ENCODE measurements around the gene DGCR2. TPM values are rescaled to one million over a fixed set of nuclear protein-coding genes. Genes with fewer than 3 reads are reported as not detected.

The DGCR2 gene
- total and polyA plus RNA-seq, 2 of the 4 experiments (the other 2 are of a cell fraction) = 17.2 to 35.4 TPM

DNA sequence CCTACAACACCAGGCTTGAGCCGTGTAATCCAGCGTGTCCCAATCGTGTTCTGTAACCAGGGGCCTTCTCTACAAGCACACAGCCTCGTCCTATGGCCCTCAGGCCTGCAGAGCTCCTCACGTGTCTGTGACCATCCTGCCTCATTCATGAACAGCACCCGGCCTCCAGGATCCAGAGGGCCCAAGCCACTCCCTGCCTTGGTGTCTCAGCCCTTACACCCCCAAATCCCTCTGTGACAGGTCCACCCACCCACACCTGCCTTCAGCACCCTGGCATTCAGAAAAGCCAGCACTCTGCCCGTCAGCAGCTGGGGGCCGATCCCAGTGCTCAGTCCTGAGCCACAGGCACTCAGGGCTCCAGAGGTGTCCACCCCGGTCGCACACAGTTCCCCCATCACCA is 14.7 kb upstream of the DGCR2 start:
- 100% methylated on average over 9 of the region's 10 CpGs; no CpG with 5 or more reads in 1 of the 2 experiments for WGBS, 2 experiments (ENCODE audit: extremely low coverage in 2 of 2, insufficient read length in 1 of 2)
- no peak overlapping the region for H3K18ac ChIP-seq (ENCODE audit: low read depth, low read length)
- no peaks in the 10 kb centered on the region for H3K27me3 ChIP-seq (ENCODE audit: control insufficient read depth, insufficient read depth, low read length)
- POLR2A ChIA-PET (ENCODE audit: unreplicated experiment) = no interaction called here
- in situ Hi-C loops (cut with MboI; ENCODE audit: low sequenced_read_pairs) = no loop called here
- no peak for ATAC-seq (ENCODE audit: low read depth)
- H3K9me1 ChIP-seq (ENCODE audit: insufficient read depth, low read length) = no peaks in the 10 kb centered on the region
- intact Hi-C loops (cut with micrococcal nuclease) = no loop called here
- no peak for DNase-seq
- no peak overlapping the region for H3K56ac ChIP-seq (ENCODE audit: extremely low read depth, insufficient read depth, low read length)
- H3K4me1 ChIP-seq (ENCODE audit: control insufficient read depth, insufficient read depth, low read length) = no peaks in the 10 kb centered on the region
- CTCF ChIA-PET = no interaction called here
- no peak overlapping the region for H3K9ac ChIP-seq (ENCODE audit: low read depth, low read length)
- no peaks in the 10 kb centered on the region for H3K9me3 ChIP-seq (ENCODE audit: control insufficient read depth, insufficient read depth, low read length)
- no peak overlapping the region for H2BK20ac ChIP-seq (ENCODE audit: low read depth, low read length)
- no peak overlapping the region for H3K27ac ChIP-seq (ENCODE audit: insufficient read depth, low read length)
- H3K36me3 ChIP-seq (ENCODE audit: control insufficient read depth, insufficient read depth, low read length) = peaks cover 82% of the 10 kb centered on the region
- peaks cover 0 to 4% of the 10 kb centered on the region in 2 experiments; a peak in 2 of 4 replicates for H3K79me1 ChIP-seq (ENCODE audit: low read depth in 1 of 2, low read length in 2 of 2)
- no peak overlapping the region for H4K91ac ChIP-seq (ENCODE audit: insufficient read depth, low read depth, low read length)
- no peak overlapping the region for H3K4ac ChIP-seq (ENCODE audit: low read depth, low read length)
- H2AFZ ChIP-seq (replicated peaks; ENCODE audit: low read length, poor library complexity) = no peak overlapping the region
- no peaks in the 10 kb centered on the region; the same call in 1 of the 2 replicates for H4K20me1 ChIP-seq (ENCODE audit: insufficient read depth, low read length)
- no peak overlapping the region for H2AK9ac ChIP-seq (replicated peaks; ENCODE audit: low read depth, low read length, poor library complexity)
- no TSS peak for BruUV-seq (replicated peaks)
- dilution Hi-C loops (cut with HindIII; ENCODE audit: low sequenced_read_pairs, unreplicated experiment) = no loop called here
- no peak overlapping the region for H4K5ac ChIP-seq (ENCODE audit: low read depth, low read length)
- H2BK15ac ChIP-seq (ENCODE audit: low read depth, low read length) = no peak overlapping the region
- H3K23ac ChIP-seq (ENCODE audit: low read depth, low read length) = no peak overlapping the region
- H3K14ac ChIP-seq (replicated peaks; ENCODE audit: low read depth, low read length) = no peak overlapping the region
- no peak overlapping the region for H3K4me3 ChIP-seq (ENCODE audit: insufficient read depth, low read depth, low read length)
- no peak overlapping the region for H2BK120ac ChIP-seq (ENCODE audit: low read depth, low read length)
- no peak overlapping the region for H3K4me2 ChIP-seq (ENCODE audit: low read depth, low read length)
- TF ChIP-seq, protein P1, sequence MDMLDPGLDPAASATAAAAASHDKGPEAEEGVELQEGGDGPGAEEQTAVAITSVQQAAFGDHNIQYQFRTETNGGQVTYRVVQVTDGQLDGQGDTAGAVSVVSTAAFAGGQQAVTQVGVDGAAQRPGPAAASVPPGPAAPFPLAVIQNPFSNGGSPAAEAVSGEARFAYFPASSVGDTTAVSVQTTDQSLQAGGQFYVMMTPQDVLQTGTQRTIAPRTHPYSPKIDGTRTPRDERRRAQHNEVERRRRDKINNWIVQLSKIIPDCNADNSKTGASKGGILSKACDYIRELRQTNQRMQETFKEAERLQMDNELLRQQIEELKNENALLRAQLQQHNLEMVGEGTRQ (IDR thresholded peaks at IDR 0.05; ENCODE audit: low read depth, low read length) = no peak
- TF ChIP-seq RCOR1 (IDR thresholded peaks at IDR 0.05; ENCODE audit: insufficient replicate concordance, low read length) (no peak), MXI1 (IDR thresholded peaks at IDR 0.05; ENCODE audit: borderline replicate concordance, low read depth, low read length) (no peak), CHD1 (IDR thresholded peaks at IDR 0.05; ENCODE audit: low read depth, low read length) (no peak), MAZ (IDR thresholded peaks at IDR 0.05; ENCODE audit: borderline replicate concordance, low read depth, low read length) (no peak), CEBPB (IDR thresholded peaks at IDR 0.05; ENCODE audit: low read depth, low read length) (no peak), POLR2A (IDR thresholded peaks at IDR 0.05; ENCODE audit: low read depth, low read length) (no peak), RFX5 (IDR thresholded peaks at IDR 0.05; ENCODE audit: low read depth, low read length) (no peak), RAD21 (IDR thresholded peaks at IDR 0.05; ENCODE audit: low read length) (no peak), SMC3 (IDR thresholded peaks at IDR 0.05; ENCODE audit: low read depth, low read length) (no peak)
- TF ChIP-seq, protein P2, sequence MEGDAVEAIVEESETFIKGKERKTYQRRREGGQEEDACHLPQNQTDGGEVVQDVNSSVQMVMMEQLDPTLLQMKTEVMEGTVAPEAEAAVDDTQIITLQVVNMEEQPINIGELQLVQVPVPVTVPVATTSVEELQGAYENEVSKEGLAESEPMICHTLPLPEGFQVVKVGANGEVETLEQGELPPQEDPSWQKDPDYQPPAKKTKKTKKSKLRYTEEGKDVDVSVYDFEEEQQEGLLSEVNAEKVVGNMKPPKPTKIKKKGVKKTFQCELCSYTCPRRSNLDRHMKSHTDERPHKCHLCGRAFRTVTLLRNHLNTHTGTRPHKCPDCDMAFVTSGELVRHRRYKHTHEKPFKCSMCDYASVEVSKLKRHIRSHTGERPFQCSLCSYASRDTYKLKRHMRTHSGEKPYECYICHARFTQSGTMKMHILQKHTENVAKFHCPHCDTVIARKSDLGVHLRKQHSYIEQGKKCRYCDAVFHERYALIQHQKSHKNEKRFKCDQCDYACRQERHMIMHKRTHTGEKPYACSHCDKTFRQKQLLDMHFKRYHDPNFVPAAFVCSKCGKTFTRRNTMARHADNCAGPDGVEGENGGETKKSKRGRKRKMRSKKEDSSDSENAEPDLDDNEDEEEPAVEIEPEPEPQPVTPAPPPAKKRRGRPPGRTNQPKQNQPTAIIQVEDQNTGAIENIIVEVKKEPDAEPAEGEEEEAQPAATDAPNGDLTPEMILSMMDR (conservative IDR thresholded peaks at IDR 0.05; ENCODE audit: low read depth, low read length) = no peak
- TF ChIP-seq, protein P3, sequence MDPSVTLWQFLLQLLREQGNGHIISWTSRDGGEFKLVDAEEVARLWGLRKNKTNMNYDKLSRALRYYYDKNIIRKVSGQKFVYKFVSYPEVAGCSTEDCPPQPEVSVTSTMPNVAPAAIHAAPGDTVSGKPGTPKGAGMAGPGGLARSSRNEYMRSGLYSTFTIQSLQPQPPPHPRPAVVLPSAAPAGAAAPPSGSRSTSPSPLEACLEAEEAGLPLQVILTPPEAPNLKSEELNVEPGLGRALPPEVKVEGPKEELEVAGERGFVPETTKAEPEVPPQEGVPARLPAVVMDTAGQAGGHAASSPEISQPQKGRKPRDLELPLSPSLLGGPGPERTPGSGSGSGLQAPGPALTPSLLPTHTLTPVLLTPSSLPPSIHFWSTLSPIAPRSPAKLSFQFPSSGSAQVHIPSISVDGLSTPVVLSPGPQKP (IDR thresholded peaks at IDR 0.05; ENCODE audit: borderline replicate concordance, low read depth, low read length) = no peak
- H4K8ac ChIP-seq (ENCODE audit: low read depth in 2 of 2, low read length in 2 of 2) = no peak overlapping the region
- H2BK5ac ChIP-seq (ENCODE audit: low read depth, low read length, poor library complexity, severe bottlenecking) = no peak overlapping the region
- no peak overlapping the region for H2AK5ac ChIP-seq (ENCODE audit: low read depth, low read length)

Measured in IMR-90 (cell line).